ENCODE measurements around the gene DNAI1. TPM values are rescaled to one million over a fixed set of nuclear protein-coding genes. Genes with fewer than 3 reads are reported as not detected.

Gene DNAI1
- total and polyA plus RNA-seq, 12 donors = 0.06 to 1.4 (median 0.28) TPM; not detected in 7

GRCh38 chr9:34446468-34446891, 12.1 kb upstream of the DNAI1 start:
- intact Hi-C loops (cut with DNase I) = no loop called here
- Histone ChIP-seq H3K27ac (no peak overlapping the region), H3K4me3 (no peak overlapping the region), H3K27me3 (no peaks in the 10 kb centered on the region), H3K4me1 (replicated peaks in 1 of 2) (peaks cover 4 to 6% of the 10 kb centered on the region in 2 donors), H3K36me3 (replicated peaks in 1 of 2) (no peaks in the 10 kb centered on the region), H3K9me3 (replicated peaks in 1 of 3) (no peaks in the 10 kb centered on the region)
- no peak for DNase-seq
- TF ChIP-seq CTCF (IDR thresholded peaks at IDR 0.05) (no peak), POLR2A (IDR thresholded peaks at IDR 0.05) (no peak)

GRCh38 chr9:34446951-34447350, 11.7 kb upstream of the DNAI1 start:
- H3K4me1 ChIP-seq (replicated peaks in 1 of 2) = peaks cover 7 to 8% of the 10 kb centered on the region in 2 donors
- H3K36me3 ChIP-seq (replicated peaks in 1 of 2) = no peaks in the 10 kb centered on the region
- intact Hi-C loops (cut with DNase I) = no loop called here
- no peaks in the 10 kb centered on the region for H3K9me3 ChIP-seq (replicated peaks in 1 of 3)
- 97 to 100% (median 100%) methylated on average over 1 of the region's 1 CpG for WGBS, 4 donors
- no peak for DNase-seq
- H3K27me3 ChIP-seq = no peaks in the 10 kb centered on the region
- no peak overlapping the region for H3K4me3 ChIP-seq
- no peak overlapping the region for H3K27ac ChIP-seq
- TF ChIP-seq POLR2A (IDR thresholded peaks at IDR 0.05) (no peak), CTCF (IDR thresholded peaks at IDR 0.05) (no peak)

- H3K36me3 ChIP-seq (replicated peaks in 1 of 2) = no peaks in the 10 kb centered on the region
- no peaks in the 10 kb centered on the region for H3K9me3 ChIP-seq (replicated peaks in 1 of 3)
- DNase-seq = no peak
- intact Hi-C loops (cut with DNase I) = no loop called here
- WGBS, 4 donors = 84 to 96% (median 91%) methylated on average over 9 to 10 of the region's 10 CpGs
- peaks cover 7 to 18% of the 10 kb centered on the region in 2 donors for H3K4me1 ChIP-seq (replicated peaks in 1 of 2)
- TF ChIP-seq POLR2A (IDR thresholded peaks at IDR 0.05) (no peak), CTCF (IDR thresholded peaks at IDR 0.05) (no peak)
- H3K27me3 ChIP-seq = no peaks in the 10 kb centered on the region
- no peak overlapping the region for H3K4me3 ChIP-seq
- H3K27ac ChIP-seq = no peak overlapping the region
Measured at GRCh38 chr9:34450644-34451043, 8.0 kb upstream of the DNAI1 start.

DNA sequence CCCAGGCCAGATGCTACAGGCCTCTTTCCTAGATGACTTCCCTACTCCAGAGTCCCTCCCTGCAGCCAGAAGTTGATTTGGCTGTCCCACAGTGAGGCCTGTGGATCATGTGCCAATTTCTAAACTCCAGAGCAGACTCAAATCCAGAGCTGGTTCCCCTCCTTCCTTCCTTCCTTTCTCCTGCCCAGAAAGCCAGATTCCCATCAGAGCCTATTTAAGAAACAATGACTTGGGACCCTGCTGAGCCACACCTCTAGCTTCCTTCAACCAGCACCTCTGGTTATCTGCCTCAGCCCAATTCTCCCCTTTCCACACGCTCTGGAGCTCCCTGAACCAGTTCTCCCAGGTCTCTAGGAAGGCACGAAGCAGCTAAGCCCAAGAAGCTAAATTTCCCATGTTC, 7.5 kb upstream of the DNAI1 start:
- H3K4me1 ChIP-seq (replicated peaks in 1 of 2) = peaks cover 7 to 23% of the 10 kb centered on the region in 2 donors
- TF ChIP-seq POLR2A (IDR thresholded peaks at IDR 0.05) = no peak
- no peak for TF ChIP-seq CTCF (IDR thresholded peaks at IDR 0.05)
- intact Hi-C loops (cut with DNase I) = no loop called here
- H3K9me3 ChIP-seq (replicated peaks in 1 of 3) = no peaks in the 10 kb centered on the region
- no peak overlapping the region for H3K4me3 ChIP-seq
- WGBS, 4 donors = 82 to 96% (median 87%) methylated on average over 1 to 2 of the region's 2 CpGs
- no peaks in the 10 kb centered on the region for H3K27me3 ChIP-seq
- H3K36me3 ChIP-seq (replicated peaks in 1 of 2) = no peaks in the 10 kb centered on the region
- H3K27ac ChIP-seq = no peak overlapping the region
- peak in 1 of 7 donors; percentile 43 for DNase-seq
